Measurements from ENCODE around the gene LARP4B. TPM values are rescaled to one million over a fixed set of nuclear protein-coding genes. Genes with fewer than 3 reads are reported as not detected.

LARP4B gene
- total and polyA plus RNA-seq, 8 donors = 11.8 to 269 (median 54.3) TPM

GRCh38 chr10:917416-917720 lies 14.1 kb downstream of the LARP4B start:
- TF ChIP-seq POLR2A (IDR thresholded peaks at IDR 0.05) (no peak), CTCF (IDR thresholded peaks at IDR 0.05) (no peak), EP300 (IDR thresholded peaks at IDR 0.05) (no peak), POLR2AphosphoS5 (IDR thresholded peaks at IDR 0.05) (no peak)
- H3K27ac ChIP-seq = no peak overlapping the region
- no peak overlapping the region for H3K4me3 ChIP-seq
- intact Hi-C loops (cut with DNase I; ENCODE audit: low total_unique reads) = no loop called here
- H3K9me3 ChIP-seq = no peaks in the 10 kb centered on the region
- 93 to 98% (median 96%) methylated on average over 3 of the region's 3 CpGs for whole genome bisulfite sequencing, 5 donors
- peaks cover 0 to 10% (median 2%) of the 10 kb centered on the region in 4 donors for H3K36me3 ChIP-seq
- H3K4me1 ChIP-seq = peaks cover 16 to 53% (median 27%) of the 10 kb centered on the region in 4 donors
- DNase-seq = no peak
- no peaks in the 10 kb centered on the region for H3K27me3 ChIP-seq

- no peak overlapping the region for H3K4me3 ChIP-seq
- 96 to 97% (median 96%) methylated on average over 7 of the region's 7 CpGs for WGBS, 5 donors
- intact Hi-C loops (cut with DNase I; ENCODE audit: low total_unique reads) = no loop called here
- H3K36me3 ChIP-seq = peaks cover 0 to 9% (median 3%) of the 10 kb centered on the region in 4 donors
- TF ChIP-seq POLR2A (IDR thresholded peaks at IDR 0.05) (no peak), CTCF (IDR thresholded peaks at IDR 0.05) (no peak), POLR2AphosphoS5 (IDR thresholded peaks at IDR 0.05) (no peak), EP300 (IDR thresholded peaks at IDR 0.05) (no peak)
- H3K9me3 ChIP-seq = no peaks in the 10 kb centered on the region
- DNase-seq = no peak
- no peaks in the 10 kb centered on the region for H3K27me3 ChIP-seq
- H3K4me1 ChIP-seq = peaks cover 11 to 48% (median 22%) of the 10 kb centered on the region in 4 donors
- H3K27ac ChIP-seq = no peak overlapping the region
Measured at GRCh38 chr10:916716-917415, 14.6 kb downstream of the LARP4B start.

GRCh38 chr10:909831-910230 lies 21.7 kb downstream of the LARP4B start:
- no peak for DNase-seq
- Histone ChIP-seq H3K36me3 (peaks cover 10 to 61% (median 33%) of the 10 kb centered on the region in 4 donors), H3K9me3 (no peaks in the 10 kb centered on the region), H3K4me3 (no peak overlapping the region), H3K27me3 (no peaks in the 10 kb centered on the region), H3K4me1 (peaks cover 0 to 54% (median 21%) of the 10 kb centered on the region in 4 donors), H3K27ac (peak overlapping the region in 1 of 5 donors; percentile 8)
- 45 to 66% (median 61%) methylated on average over 3 of the region's 3 CpGs for WGBS, 5 donors
- TF ChIP-seq POLR2AphosphoS5 (IDR thresholded peaks at IDR 0.05) (no peak), CTCF (IDR thresholded peaks at IDR 0.05) (no peak), EP300 (IDR thresholded peaks at IDR 0.05) (no peak), POLR2A (IDR thresholded peaks at IDR 0.05) (no peak)
- intact Hi-C loops (cut with DNase I; ENCODE audit: low total_unique reads) = no loop called here

- Histone ChIP-seq H3K4me1 (peaks cover 0 to 64% (median 26%) of the 10 kb centered on the region in 4 donors), H3K36me3 (peaks cover 3 to 60% (median 31%) of the 10 kb centered on the region in 4 donors), H3K9me3 (no peaks in the 10 kb centered on the region), H3K27ac (no peak overlapping the region), H3K27me3 (no peaks in the 10 kb centered on the region), H3K4me3 (no peak overlapping the region)
- 66 to 79% (median 72%) methylated on average over 1 of the region's 1 CpG for WGBS, 5 donors
- no peak for DNase-seq
- TF ChIP-seq EP300 (IDR thresholded peaks at IDR 0.05) = no peak
- no peak for TF ChIP-seq CTCF (IDR thresholded peaks at IDR 0.05)
- no peak for TF ChIP-seq POLR2AphosphoS5 (IDR thresholded peaks at IDR 0.05)
- TF ChIP-seq POLR2A (IDR thresholded peaks at IDR 0.05) = no peak
- intact Hi-C loops (cut with DNase I; ENCODE audit: low total_unique reads) = no loop called here
Measured at GRCh38 chr10:905972-906371, 25.5 kb downstream of the LARP4B start.

Data from stomach (tissue), 9 donors.